Measurements from ENCODE around the gene NFIL3. TPM values are rescaled to one million over a fixed set of nuclear protein-coding genes. Genes with fewer than 3 reads are reported as not detected.

The NFIL3 gene
- total RNA-seq, 1 donor from 2014 or later, result 132 TPM

- Histone ChIP-seq H3K27me3 (no peaks in the 10 kb centered on the region), H3K36me3 (no peaks in the 10 kb centered on the region), H3K4me1 (peaks cover 16% of the 10 kb centered on the region), H3K4me3 (no peak overlapping the region), H3K27ac (no peak overlapping the region), H3K9me3 (no peaks in the 10 kb centered on the region)
- no peak for DNase-seq (ENCODE audit: extremely low spot score in 2 of 2)
- peak in 1 of 2 donors; percentile 81 for TF ChIP-seq POLR2AphosphoS5 (IDR thresholded peaks at IDR 0.05; ENCODE audit: insufficient read depth in 1 of 2, low read depth in 1 of 2)
- TF ChIP-seq, protein P1, sequence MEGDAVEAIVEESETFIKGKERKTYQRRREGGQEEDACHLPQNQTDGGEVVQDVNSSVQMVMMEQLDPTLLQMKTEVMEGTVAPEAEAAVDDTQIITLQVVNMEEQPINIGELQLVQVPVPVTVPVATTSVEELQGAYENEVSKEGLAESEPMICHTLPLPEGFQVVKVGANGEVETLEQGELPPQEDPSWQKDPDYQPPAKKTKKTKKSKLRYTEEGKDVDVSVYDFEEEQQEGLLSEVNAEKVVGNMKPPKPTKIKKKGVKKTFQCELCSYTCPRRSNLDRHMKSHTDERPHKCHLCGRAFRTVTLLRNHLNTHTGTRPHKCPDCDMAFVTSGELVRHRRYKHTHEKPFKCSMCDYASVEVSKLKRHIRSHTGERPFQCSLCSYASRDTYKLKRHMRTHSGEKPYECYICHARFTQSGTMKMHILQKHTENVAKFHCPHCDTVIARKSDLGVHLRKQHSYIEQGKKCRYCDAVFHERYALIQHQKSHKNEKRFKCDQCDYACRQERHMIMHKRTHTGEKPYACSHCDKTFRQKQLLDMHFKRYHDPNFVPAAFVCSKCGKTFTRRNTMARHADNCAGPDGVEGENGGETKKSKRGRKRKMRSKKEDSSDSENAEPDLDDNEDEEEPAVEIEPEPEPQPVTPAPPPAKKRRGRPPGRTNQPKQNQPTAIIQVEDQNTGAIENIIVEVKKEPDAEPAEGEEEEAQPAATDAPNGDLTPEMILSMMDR (IDR thresholded peaks at IDR 0.05), result peak in 2 of 3 experiments; percentile 10 to 27
- no peak for TF ChIP-seq POLR2A (IDR thresholded peaks at IDR 0.05)
- intact Hi-C loops (cut with DNase I), result no loop called here
Observed at GRCh38 chr9:91433180-91433579, 9.5 kb upstream of the NFIL3 start.

- no peak overlapping the region for H3K4me3 ChIP-seq
- H3K9me3 ChIP-seq, result no peaks in the 10 kb centered on the region
- H3K4me1 ChIP-seq, result peaks cover 18% of the 10 kb centered on the region
- DNase-seq (ENCODE audit: extremely low spot score in 2 of 2), result no peak
- no peak overlapping the region for H3K27ac ChIP-seq
- intact Hi-C loops (cut with DNase I), result no loop called here
- no peaks in the 10 kb centered on the region for H3K36me3 ChIP-seq
- no peaks in the 10 kb centered on the region for H3K27me3 ChIP-seq
- TF ChIP-seq POLR2A (IDR thresholded peaks at IDR 0.05), result no peak
- no peak for TF ChIP-seq POLR2AphosphoS5 (IDR thresholded peaks at IDR 0.05; ENCODE audit: insufficient read depth in 1 of 2, low read depth in 1 of 2)
- TF ChIP-seq, protein P1 (IDR thresholded peaks at IDR 0.05), result no peak
Observed at GRCh38 chr9:91431485-91431884, 7.9 kb upstream of the NFIL3 start.

DNA sequence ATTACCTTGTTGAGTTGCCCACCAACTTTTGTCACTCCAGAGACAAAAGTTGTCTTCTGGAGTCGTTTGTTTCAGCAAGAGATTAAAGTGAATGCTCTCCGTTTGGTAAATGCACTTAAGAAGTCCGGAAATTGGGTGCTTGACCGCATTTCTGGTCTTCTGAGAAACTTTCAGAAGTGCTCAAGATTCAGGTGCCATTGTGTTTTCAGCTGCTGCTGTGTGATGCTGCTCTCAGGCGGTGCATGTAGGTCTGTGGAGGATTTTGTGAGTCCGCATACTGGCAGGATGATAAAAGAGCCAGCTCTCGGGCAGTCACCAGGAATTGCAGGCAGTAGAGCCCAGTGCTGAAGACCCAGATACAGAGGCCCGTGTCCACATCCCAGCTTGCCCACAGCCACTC, 5.9 kb upstream of the NFIL3 start:
- H3K4me1 ChIP-seq, result peaks cover 31% of the 10 kb centered on the region
- H3K27ac ChIP-seq, result peak overlapping the region; percentile 48

GRCh38 chr9:91428927-91429351, 5.3 kb upstream of the NFIL3 start:
- Histone ChIP-seq H3K9me3 (no peaks in the 10 kb centered on the region), H3K36me3 (no peaks in the 10 kb centered on the region), H3K4me1 (peaks cover 31% of the 10 kb centered on the region), H3K4me3 (no peak overlapping the region), H3K27ac (peak overlapping the region; percentile 48), H3K27me3 (no peaks in the 10 kb centered on the region)
- DNase-seq (ENCODE audit: extremely low spot score in 2 of 2), result no peak
- intact Hi-C loops (cut with DNase I), result loop anchor here (5.0 kb wide), 3 partner anchors 372 to 512 kb away; no protein-coding TSS in a partner anchor
- TF ChIP-seq POLR2A (IDR thresholded peaks at IDR 0.05), result no peak
- no peak for TF ChIP-seq POLR2AphosphoS5 (IDR thresholded peaks at IDR 0.05; ENCODE audit: insufficient read depth in 1 of 2, low read depth in 1 of 2)
- TF ChIP-seq, protein P1 (IDR thresholded peaks at IDR 0.05), result no peak

More for the DNA sequence above, 5.9 kb upstream of the NFIL3 start:
- Histone ChIP-seq H3K4me3 (no peak overlapping the region), H3K9me3 (no peaks in the 10 kb centered on the region), H3K27me3 (no peaks in the 10 kb centered on the region), H3K36me3 (no peaks in the 10 kb centered on the region)
- intact Hi-C loops (cut with DNase I), result loop anchor here (5.0 kb wide), 3 partner anchors 372 to 512 kb away; no protein-coding TSS in a partner anchor
- DNase-seq (ENCODE audit: extremely low spot score in 2 of 2), result no peak
- TF ChIP-seq, protein P1 (IDR thresholded peaks at IDR 0.05), result no peak
- TF ChIP-seq POLR2AphosphoS5 (IDR thresholded peaks at IDR 0.05; ENCODE audit: insufficient read depth in 1 of 2, low read depth in 1 of 2) (no peak), POLR2A (IDR thresholded peaks at IDR 0.05) (no peak)

- Histone ChIP-seq H3K9me3 (no peaks in the 10 kb centered on the region), H3K36me3 (no peaks in the 10 kb centered on the region), H3K27me3 (no peaks in the 10 kb centered on the region), H3K27ac (peak overlapping the region; percentile 48), H3K4me3 (no peak overlapping the region), H3K4me1 (peaks cover 31% of the 10 kb centered on the region)
- no peak for DNase-seq (ENCODE audit: extremely low spot score in 2 of 2)
- intact Hi-C loops (cut with DNase I), result loop anchor here (5.0 kb wide), 3 partner anchors 371 to 511 kb away; no protein-coding TSS in a partner anchor
- TF ChIP-seq POLR2AphosphoS5 (IDR thresholded peaks at IDR 0.05; ENCODE audit: insufficient read depth in 1 of 2, low read depth in 1 of 2) (no peak), POLR2A (IDR thresholded peaks at IDR 0.05) (no peak)
- TF ChIP-seq, protein P1 (IDR thresholded peaks at IDR 0.05), result no peak
Observed at GRCh38 chr9:91428436-91428835, 4.8 kb upstream of the NFIL3 start.
